Fibroblast of lung (primary cell): ENCODE results near the gene REEP2. TPM values are rescaled to one million over a fixed set of nuclear protein-coding genes. Genes with fewer than 3 reads are reported as not detected.

Source experiments
- DNase-seq, 2 donors: peaks; one replicate each; pipeline versions ENCODE4 v3.0.0 to v3.0.0-alpha.2; 2010; ENCODE audit warnings: low read depth in 2 of 2
- H2AFZ ChIP-seq: 2 replicates; pipeline ENCODE4 v1.5.1; 2012; ENCODE audit warnings: low read length, control low read depth, inconsistent platforms
- H3K27ac ChIP-seq: 2 replicates; pipeline ENCODE4 v1.5.1; 2011; ENCODE audit warnings: low read length, control low read depth; ENCODE audit not compliant: insufficient read depth
- H3K27me3 ChIP-seq: 2 replicates; pipeline ENCODE4 v1.5.1; 2011; ENCODE audit warnings: mild to moderate bottlenecking, low read length; ENCODE audit not compliant: control insufficient read depth, insufficient read depth
- H3K36me3 ChIP-seq: 2 replicates; pipeline ENCODE4 v1.5.1; 2011; ENCODE audit warnings: low read length; ENCODE audit not compliant: control insufficient read depth, insufficient read depth
- H3K4me1 ChIP-seq: 2 replicates; pipeline ENCODE4 v1.5.1; 2011; ENCODE audit warnings: low read length; ENCODE audit not compliant: control insufficient read depth, insufficient read depth; ENCODE audit errors: extremely low read depth
- H3K4me2 ChIP-seq: 2 replicates; pipeline ENCODE4 v1.5.1; 2011; ENCODE audit warnings: low read length, control low read depth; ENCODE audit not compliant: insufficient read depth; ENCODE audit errors: extremely low read depth
- H3K4me3 ChIP-seq, 4 experiments: fragments of 200-600 bp in 1 of 4; sonication (generic) in 1 of 4; replicated peaks in 1 of 4; 2 replicates each; pipeline ENCODE4 v1.5.1; 2011 to 2016; ENCODE audit warnings: low read length in 4 of 4, low read depth in 3 of 4, mild to moderate bottlenecking in 3 of 4, control low read depth in 2 of 4, inconsistent platforms in 1 of 4, mixed read lengths in 1 of 4; ENCODE audit not compliant: insufficient read depth in 1 of 4; ENCODE audit errors: control extremely low read depth in 1 of 4
- H3K79me2 ChIP-seq: 2 replicates; pipeline ENCODE4 v1.5.1; 2012; ENCODE audit warnings: mild to moderate bottlenecking, low read length, inconsistent platforms; ENCODE audit not compliant: control insufficient read depth, insufficient read depth
- H3K9ac ChIP-seq: 2 replicates; pipeline ENCODE4 v1.5.1; 2011; ENCODE audit warnings: mild to moderate bottlenecking, low read length, control low read depth; ENCODE audit not compliant: insufficient read depth
- H3K9me3 ChIP-seq: 2 replicates; pipeline ENCODE4 v1.5.1; 2012; ENCODE audit warnings: low read depth, low read length; ENCODE audit not compliant: control insufficient read depth, insufficient read depth
- H4K20me1 ChIP-seq: 2 replicates; pipeline ENCODE4 v1.5.1; 2011; ENCODE audit warnings: low read length; ENCODE audit not compliant: control insufficient read depth, insufficient read depth; ENCODE audit errors: extremely low read depth
- EZH2 ChIP-seq: IDR thresholded peaks from 2 replicates; pipeline ENCODE4 v1.5.1; 2012; ENCODE audit warnings: low read length, control low read depth, mild to moderate bottlenecking; ENCODE audit errors: missing control alignments
- polyA plus RNA-seq, 2 donors: library from polyadenylated mRNA; depleted of rRNA in 1 of 2; stranded (reverse) in 1 of 2; unstranded in 1 of 2; fragments of >200 nt; gene quantifications; 2 replicates each; pipeline ENCODE4 v1.2.1, GENCODE V29; 2011 to 2012; ENCODE audit warnings: missing spikeins in 1 of 2
- total RNA-seq: library from RNA; depleted of rRNA; stranded (reverse); fragments of >200 nt; gene quantifications from 2 replicates; pipeline ENCODE4 v1.2.1, GENCODE V29; 2014
- TF ChIP-seq, protein P1 (sequence below), 2 donors: IDR thresholded peaks in 1 of 2; conservative IDR thresholded peaks in 1 of 2; 1 replicate in 1 of 2; 2 replicates in 1 of 2; pipeline ENCODE4 v1.5.1; 2011 to 2012; ENCODE audit warnings: low read length in 2 of 2, control low read depth in 1 of 2, inconsistent platforms in 1 of 2, low read depth in 1 of 2, mild to moderate bottlenecking in 1 of 2

The REEP2 gene
- total and polyA plus RNA-seq, 2 donors (not counting 1 experiment from before 2014, with no cell fraction given), result 6.1 to 14.4 TPM

DNA sequence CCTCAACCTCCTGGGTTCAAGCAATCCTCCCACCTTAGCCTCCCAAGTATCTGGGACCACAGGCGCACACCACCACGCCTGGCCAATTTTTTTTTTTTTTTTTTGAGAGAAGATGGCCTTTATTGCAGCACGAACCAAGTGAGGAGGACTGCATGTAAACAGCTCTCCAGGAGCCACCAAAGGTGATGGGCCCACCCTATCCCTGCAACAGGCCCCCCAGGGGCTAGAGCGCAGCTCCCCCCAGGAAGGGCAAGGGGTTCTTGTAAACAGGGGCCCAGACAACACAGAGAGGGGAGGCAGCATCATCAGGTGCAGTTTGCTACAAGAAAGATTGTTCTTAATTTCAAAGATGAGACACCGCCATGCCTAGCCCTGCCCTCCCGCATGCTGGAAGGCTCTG, 13.9 kb downstream of the REEP2 start:
- Histone ChIP-seq H3K79me2 (no peaks in the 10 kb centered on the region), H4K20me1 (no peaks in the 10 kb centered on the region), H3K4me3 (no peak overlapping the region), H3K36me3 (no peaks in the 10 kb centered on the region), H3K4me2 (no peak overlapping the region), H3K9me3 (no peaks in the 10 kb centered on the region), H3K27ac (no peak overlapping the region), H3K9ac (no peak overlapping the region), H2AFZ (no peak overlapping the region), H3K27me3 (no peaks in the 10 kb centered on the region), H3K4me1 (no peaks in the 10 kb centered on the region)
- TF ChIP-seq, protein P1, sequence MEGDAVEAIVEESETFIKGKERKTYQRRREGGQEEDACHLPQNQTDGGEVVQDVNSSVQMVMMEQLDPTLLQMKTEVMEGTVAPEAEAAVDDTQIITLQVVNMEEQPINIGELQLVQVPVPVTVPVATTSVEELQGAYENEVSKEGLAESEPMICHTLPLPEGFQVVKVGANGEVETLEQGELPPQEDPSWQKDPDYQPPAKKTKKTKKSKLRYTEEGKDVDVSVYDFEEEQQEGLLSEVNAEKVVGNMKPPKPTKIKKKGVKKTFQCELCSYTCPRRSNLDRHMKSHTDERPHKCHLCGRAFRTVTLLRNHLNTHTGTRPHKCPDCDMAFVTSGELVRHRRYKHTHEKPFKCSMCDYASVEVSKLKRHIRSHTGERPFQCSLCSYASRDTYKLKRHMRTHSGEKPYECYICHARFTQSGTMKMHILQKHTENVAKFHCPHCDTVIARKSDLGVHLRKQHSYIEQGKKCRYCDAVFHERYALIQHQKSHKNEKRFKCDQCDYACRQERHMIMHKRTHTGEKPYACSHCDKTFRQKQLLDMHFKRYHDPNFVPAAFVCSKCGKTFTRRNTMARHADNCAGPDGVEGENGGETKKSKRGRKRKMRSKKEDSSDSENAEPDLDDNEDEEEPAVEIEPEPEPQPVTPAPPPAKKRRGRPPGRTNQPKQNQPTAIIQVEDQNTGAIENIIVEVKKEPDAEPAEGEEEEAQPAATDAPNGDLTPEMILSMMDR (conservative IDR thresholded peaks at IDR 0.05 in 1 of 2, IDR thresholded peaks at IDR 0.05 in 1 of 2; ENCODE audit: low read depth in 1 of 2, low read length in 2 of 2), result no peak
- TF ChIP-seq EZH2, result no peak
- no peak for DNase-seq

DNA sequence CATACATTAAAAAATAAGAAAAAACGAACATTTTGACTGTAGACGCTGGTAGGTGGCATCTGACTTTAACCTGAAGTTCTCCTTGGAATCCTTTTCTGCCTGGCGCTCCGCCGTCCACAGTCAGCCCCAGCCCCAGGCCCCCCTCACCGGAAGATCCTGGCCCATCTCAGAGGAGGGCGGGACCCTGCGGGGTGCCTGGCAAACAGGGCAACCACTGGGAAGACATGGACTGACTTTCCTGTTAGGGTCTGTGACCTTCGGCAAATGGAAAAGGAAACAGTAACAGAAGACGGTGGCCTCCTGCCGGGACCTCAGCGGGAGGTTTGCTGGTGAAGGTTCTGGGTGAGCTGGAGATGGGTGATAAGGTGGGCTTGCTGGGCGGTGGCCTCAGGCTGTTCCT, 14.7 kb downstream of the REEP2 start:
- H2AFZ ChIP-seq, result no peak overlapping the region
- H3K4me1 ChIP-seq, result no peaks in the 10 kb centered on the region
- no peak overlapping the region for H3K27ac ChIP-seq
- H4K20me1 ChIP-seq, result no peaks in the 10 kb centered on the region
- H3K79me2 ChIP-seq, result no peaks in the 10 kb centered on the region
- no peak overlapping the region for H3K4me2 ChIP-seq
- H3K27me3 ChIP-seq, result no peaks in the 10 kb centered on the region
- no peak overlapping the region for H3K9ac ChIP-seq
- no peak for DNase-seq
- H3K36me3 ChIP-seq, result no peaks in the 10 kb centered on the region
- no peak overlapping the region for H3K4me3 ChIP-seq
- no peaks in the 10 kb centered on the region for H3K9me3 ChIP-seq
- TF ChIP-seq EZH2, result no peak

DNA sequence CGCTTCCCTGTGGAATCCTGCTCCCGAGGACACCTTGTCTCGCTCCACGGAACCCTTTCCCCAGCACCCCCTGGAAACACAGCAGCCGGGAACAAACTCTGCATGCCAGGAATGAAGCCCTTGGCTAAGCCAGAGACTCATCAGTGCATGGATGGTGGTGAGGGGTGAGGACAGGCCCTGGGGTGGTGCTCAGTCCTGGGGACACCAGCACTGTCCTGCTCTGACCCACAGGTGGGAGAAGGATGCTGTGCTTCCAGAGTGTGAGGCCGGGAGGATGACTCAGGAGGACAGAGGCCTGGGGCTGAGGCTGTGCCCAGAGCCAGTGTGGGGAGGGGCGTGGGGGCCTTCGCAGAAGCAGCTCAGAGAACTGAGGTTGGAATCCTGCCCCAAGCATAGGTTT, 15.3 kb downstream of the REEP2 start:
- no peaks in the 10 kb centered on the region for H3K9me3 ChIP-seq
- H3K36me3 ChIP-seq, result no peaks in the 10 kb centered on the region
- H4K20me1 ChIP-seq, result no peaks in the 10 kb centered on the region
- no peak overlapping the region for H3K9ac ChIP-seq
- no peak overlapping the region for H2AFZ ChIP-seq
- DNase-seq, result no peak
- no peaks in the 10 kb centered on the region for H3K79me2 ChIP-seq
- TF ChIP-seq, protein P1 (conservative IDR thresholded peaks at IDR 0.05 in 1 of 2, IDR thresholded peaks at IDR 0.05 in 1 of 2; ENCODE audit: low read depth in 1 of 2, low read length in 2 of 2), result no peak
- TF ChIP-seq EZH2, result no peak
- no peak overlapping the region for H3K4me2 ChIP-seq
- H3K27me3 ChIP-seq, result no peaks in the 10 kb centered on the region
- no peak overlapping the region for H3K27ac ChIP-seq
- H3K4me1 ChIP-seq, result no peaks in the 10 kb centered on the region
- H3K4me3 ChIP-seq, result no peak overlapping the region
